Measurements from ENCODE around the gene MOSMO.
A peak's percentile ranks its signal among the peaks of the same experiment; 100 is the strongest.

The MOSMO gene

DNA sequence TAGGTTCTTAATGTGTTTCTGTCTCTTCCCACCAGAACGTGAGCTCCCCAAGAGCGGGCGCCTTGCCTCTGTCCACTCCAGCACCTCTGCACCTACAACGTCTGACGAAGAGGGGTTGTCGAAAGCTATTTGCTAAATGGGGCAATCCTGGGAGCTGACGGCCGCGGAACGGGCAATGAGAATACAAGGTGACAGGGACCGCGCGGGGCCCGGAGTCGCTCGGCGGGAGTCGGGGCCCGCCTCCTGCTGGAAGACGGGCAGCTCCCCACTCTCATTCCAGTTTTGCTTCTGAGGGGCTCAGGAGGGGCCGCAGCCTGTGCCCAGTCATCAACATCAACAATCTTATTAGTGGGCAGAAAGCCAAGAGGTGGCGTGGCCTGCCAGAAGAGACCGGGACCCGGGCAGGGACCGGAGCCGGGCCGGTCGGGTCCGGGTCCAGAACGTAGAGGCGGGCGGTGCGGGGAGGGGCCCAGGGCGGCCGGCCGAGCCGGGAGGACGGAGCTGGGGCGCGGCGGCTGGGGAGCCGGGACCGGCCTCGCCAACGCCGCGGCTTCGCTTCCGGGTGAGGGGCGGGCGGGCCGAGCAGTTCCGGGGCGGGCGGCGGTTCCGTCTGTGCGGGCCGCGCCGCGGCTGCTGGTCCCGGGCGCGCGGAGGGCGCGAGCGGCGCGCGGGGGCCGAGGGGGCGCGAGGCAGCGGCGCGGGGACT, at the start of gene MOSMO:
MOSMO (plus strand) TSS at position 603 of the 706 bp plus-strand sequence. CDS start 191 bp downstream, outside the sequence.
- H3K9me3 ChIP-seq (ENCODE audit: severe bottlenecking), result no peaks in the 10 kb centered on the region
- H3K27ac ChIP-seq (ENCODE audit: poor library complexity, severe bottlenecking), result peak within 1 kb of the TSS; percentile 66
- H3K4me3 ChIP-seq (ENCODE audit: severe bottlenecking), result peak within 1 kb of the TSS; percentile 96
- H3K27me3 ChIP-seq (ENCODE audit: insufficient read depth, poor library complexity, severe bottlenecking), result no peaks in the 10 kb centered on the region
- DNase-seq (ENCODE audit: low spot score) (no peak), ATAC-seq (ENCODE audit: low read depth) (peak; percentile 87)
- no peak for TF ChIP-seq CTCF (IDR thresholded peaks at IDR 0.05; ENCODE audit: poor library complexity, severe bottlenecking)
- peaks cover 31% of the 10 kb centered on the region for H3K4me1 ChIP-seq (ENCODE audit: insufficient read depth, poor library complexity, severe bottlenecking)
- H3K36me3 ChIP-seq (ENCODE audit: low read depth), result peaks cover 7% of the 10 kb centered on the region; the same call in 1 of the 2 replicates

- Histone ChIP-seq H3K4me1 (ENCODE audit: insufficient read depth, poor library complexity, severe bottlenecking) (peaks cover 3% of the 10 kb centered on the region), H3K36me3 (ENCODE audit: low read depth) (peaks cover 87% of the 10 kb centered on the region), H3K27me3 (ENCODE audit: insufficient read depth, poor library complexity, severe bottlenecking) (no peaks in the 10 kb centered on the region), H3K4me3 (ENCODE audit: severe bottlenecking) (no peak overlapping the region), H3K27ac (ENCODE audit: poor library complexity, severe bottlenecking) (no peak overlapping the region), H3K9me3 (ENCODE audit: severe bottlenecking) (no peaks in the 10 kb centered on the region)
- no peak for TF ChIP-seq CTCF (IDR thresholded peaks at IDR 0.05; ENCODE audit: poor library complexity, severe bottlenecking)
- ATAC-seq (ENCODE audit: low read depth), result no peak
- DNase-seq (ENCODE audit: low spot score), result no peak
These were observed 48.9 kb upstream of the MOSMO start for GRCh38 chr16:21959050-21959449.

DNA sequence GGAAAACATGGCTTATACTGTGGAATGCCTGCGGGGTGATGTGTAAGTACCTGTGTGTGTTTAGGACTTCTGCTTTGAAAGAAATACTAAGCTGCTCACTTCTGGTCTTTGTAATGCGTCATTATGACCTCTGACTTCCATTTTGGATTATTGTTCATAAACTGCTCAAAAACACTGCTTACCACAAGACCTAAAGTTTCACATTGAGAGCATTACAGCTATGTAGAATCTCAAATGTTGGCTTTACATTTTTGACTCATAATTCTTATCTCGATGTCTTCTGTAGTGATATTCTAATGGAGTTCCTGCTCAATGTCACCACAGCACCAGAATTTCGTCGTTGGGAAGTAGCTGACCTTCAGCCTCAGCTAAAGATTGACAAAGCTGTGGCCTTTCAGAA, 45.4 kb upstream of the MOSMO start:
- H3K27ac ChIP-seq (ENCODE audit: poor library complexity, severe bottlenecking), result no peak overlapping the region
- ATAC-seq (ENCODE audit: low read depth) (no peak), DNase-seq (ENCODE audit: low spot score) (no peak)
- H3K4me1 ChIP-seq (ENCODE audit: insufficient read depth, poor library complexity, severe bottlenecking), result no peaks in the 10 kb centered on the region
- no peaks in the 10 kb centered on the region for H3K9me3 ChIP-seq (ENCODE audit: severe bottlenecking)
- peaks cover 97% of the 10 kb centered on the region for H3K36me3 ChIP-seq (ENCODE audit: low read depth)
- H3K4me3 ChIP-seq (ENCODE audit: severe bottlenecking), result no peak overlapping the region
- H3K27me3 ChIP-seq (ENCODE audit: insufficient read depth, poor library complexity, severe bottlenecking), result no peaks in the 10 kb centered on the region
- no peak for TF ChIP-seq CTCF (IDR thresholded peaks at IDR 0.05; ENCODE audit: poor library complexity, severe bottlenecking)

DNA sequence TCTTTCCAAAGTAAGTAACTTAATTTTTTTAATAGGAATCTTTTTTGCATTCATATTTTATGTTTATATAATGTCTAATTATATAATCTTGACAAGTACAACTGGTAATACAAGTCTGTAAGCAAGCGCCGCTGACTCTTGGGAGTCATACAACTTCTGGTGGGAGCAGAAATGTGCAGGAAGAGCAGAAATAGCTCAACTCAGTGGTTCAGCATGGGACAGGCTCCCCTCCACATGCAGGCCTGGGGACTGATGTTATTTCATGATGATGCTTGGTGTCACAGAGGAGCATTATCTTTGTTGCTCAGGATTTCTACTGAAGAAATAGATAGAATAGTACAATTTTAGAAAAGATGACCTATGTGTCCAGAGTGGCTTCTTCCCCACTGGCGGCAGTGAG, 44.0 kb upstream of the MOSMO start:
- Histone ChIP-seq H3K9me3 (ENCODE audit: severe bottlenecking) (no peaks in the 10 kb centered on the region), H3K36me3 (ENCODE audit: low read depth) (peaks cover 97% of the 10 kb centered on the region), H3K27ac (ENCODE audit: poor library complexity, severe bottlenecking) (no peak overlapping the region), H3K4me1 (ENCODE audit: insufficient read depth, poor library complexity, severe bottlenecking) (no peaks in the 10 kb centered on the region), H3K4me3 (ENCODE audit: severe bottlenecking) (no peak overlapping the region), H3K27me3 (ENCODE audit: insufficient read depth, poor library complexity, severe bottlenecking) (no peaks in the 10 kb centered on the region)
- DNase-seq (ENCODE audit: low spot score) (no peak), ATAC-seq (ENCODE audit: low read depth) (no peak)
- TF ChIP-seq CTCF (IDR thresholded peaks at IDR 0.05; ENCODE audit: poor library complexity, severe bottlenecking), result no peak

DNA sequence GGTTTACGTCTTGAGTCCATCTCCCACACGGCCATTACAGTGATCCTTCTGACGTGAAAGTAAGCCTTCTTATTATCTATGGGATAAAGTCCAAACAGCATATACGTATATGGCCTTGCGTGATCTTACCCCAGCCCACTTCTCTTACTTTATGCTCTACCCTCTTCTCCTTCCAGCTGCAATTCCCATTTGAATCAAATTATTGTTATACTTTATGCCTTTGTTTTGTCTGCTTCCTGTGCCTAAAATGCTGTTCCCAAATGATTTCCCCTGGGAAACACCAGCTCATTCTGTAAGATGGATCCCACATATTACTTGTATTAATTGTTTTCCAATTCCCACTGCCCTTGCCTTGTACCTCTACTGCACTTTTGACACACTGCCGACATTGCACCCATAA, 43.6 kb upstream of the MOSMO start:
- no peaks in the 10 kb centered on the region for H3K4me1 ChIP-seq (ENCODE audit: insufficient read depth, poor library complexity, severe bottlenecking)
- DNase-seq (ENCODE audit: low spot score) (no peak), ATAC-seq (ENCODE audit: low read depth) (no peak)
- H3K9me3 ChIP-seq (ENCODE audit: severe bottlenecking), result no peaks in the 10 kb centered on the region
- H3K27ac ChIP-seq (ENCODE audit: poor library complexity, severe bottlenecking), result no peak overlapping the region
- peaks cover 97% of the 10 kb centered on the region for H3K36me3 ChIP-seq (ENCODE audit: low read depth)
- no peaks in the 10 kb centered on the region for H3K27me3 ChIP-seq (ENCODE audit: insufficient read depth, poor library complexity, severe bottlenecking)
- TF ChIP-seq CTCF (IDR thresholded peaks at IDR 0.05; ENCODE audit: poor library complexity, severe bottlenecking), result no peak
- no peak overlapping the region for H3K4me3 ChIP-seq (ENCODE audit: severe bottlenecking)

Measured in RWPE2 (cell line).